HEK293 (cell line): Measurements from ENCODE around the gene NLE1.

Experiments used
- CTCF ChIA-PET: fragments of 350-600 bp; formaldehyde crosslinking; extraction: SDS; loops from one replicate; lab custom pipeline; 2021; ENCODE audit warnings: antibody characterized with exemption; lab: Yijun Ruan, JAX
- POLR2A ChIA-PET: fragments of 300-600 bp; formaldehyde crosslinking; extraction: SDS; loops from one replicate; lab custom pipeline; 2020; ENCODE audit warnings: antibody characterized with exemption, inconsistent platforms; lab: Yijun Ruan, JAX
- H3K27ac ChIP-seq: fragments of 200-500 bp; sonication (Bioruptor generic); 2 replicates; pipeline ENCODE4 v1.5.1; 2014; ENCODE audit warnings: low read depth, low read length, control low read depth, inconsistent platforms; ENCODE audit errors: extremely low read depth
- H3K36me3 ChIP-seq, 2 experiments: fragments of 200-500 bp in 1 of 2; sonication (Bioruptor generic) in 1 of 2; 1 replicate in 1 of 2; 2 replicates in 1 of 2; pipeline ENCODE4 v1.5.1; 2014 to 2017; ENCODE audit warnings: inconsistent platforms in 2 of 2, low read length in 2 of 2; ENCODE audit not compliant: control insufficient read depth in 2 of 2, insufficient read depth in 1 of 2
- H3K4me1 ChIP-seq: fragments of 200-500 bp; sonication (Bioruptor generic); 2 replicates; pipeline ENCODE4 v1.5.1; 2014; ENCODE audit warnings: mild to moderate bottlenecking, low read length, inconsistent platforms; ENCODE audit not compliant: control insufficient read depth, insufficient read depth
- H3K4me3 ChIP-seq: 2 replicates; pipeline ENCODE4 v1.5.1; 2011; ENCODE audit warnings: low read depth, mild to moderate bottlenecking, control low read depth, low read length, moderate library complexity
- H3K9me3 ChIP-seq: fragments of 200-500 bp; sonication (Bioruptor generic); 2 replicates; pipeline ENCODE4 v1.5.1; 2014; ENCODE audit warnings: low read depth, low read length, inconsistent platforms; ENCODE audit not compliant: control insufficient read depth, insufficient read depth
- CTCF ChIP-seq: fragments of 450-650 bp; formaldehyde crosslinking; IDR thresholded peaks from 2 replicates; pipeline ENCODE4 v1.5.1; 2016; ENCODE audit warnings: missing biosample characterization, missing genetic modification characterization
- GLIS1 ChIP-seq: fragments of 450-650 bp; formaldehyde crosslinking; IDR thresholded peaks from 2 replicates; pipeline ENCODE4 v1.5.1; 2016; ENCODE audit warnings: missing biosample characterization, missing genetic modification characterization
- GLIS2 ChIP-seq: fragments of 450-650 bp; formaldehyde crosslinking; IDR thresholded peaks from 2 replicates; pipeline ENCODE4 v1.5.1; 2016; ENCODE audit warnings: missing biosample characterization, missing genetic modification characterization
- KLF7 ChIP-seq: fragments of 450-650 bp; formaldehyde crosslinking; IDR thresholded peaks from 2 replicates; pipeline ENCODE4 v1.5.1; 2016; ENCODE audit warnings: missing biosample characterization, missing genetic modification characterization, borderline replicate concordance
- PBX3 ChIP-seq: sonication (generic); formaldehyde crosslinking; IDR thresholded peaks from 2 replicates; pipeline ENCODE4 v1.8.1; 2022; ENCODE audit warnings: mild to moderate bottlenecking, moderate library complexity, missing genetic modification reagents
- PRDM1 ChIP-seq: fragments of 450-650 bp; formaldehyde crosslinking; IDR thresholded peaks from 2 replicates; pipeline ENCODE4; 2016; ENCODE audit warnings: missing biosample characterization, missing genetic modification characterization
- SP2 ChIP-seq: fragments of 450-650 bp; formaldehyde crosslinking; IDR thresholded peaks from 2 replicates; pipeline ENCODE4 v1.5.1; 2016; ENCODE audit warnings: missing biosample characterization, missing genetic modification characterization
- SP3 ChIP-seq: fragments of 450-650 bp; formaldehyde crosslinking; IDR thresholded peaks from 2 replicates; pipeline ENCODE4 v1.5.1; 2016; ENCODE audit warnings: missing biosample characterization, missing genetic modification characterization
- WT1 ChIP-seq: fragments of 450-650 bp; formaldehyde crosslinking; IDR thresholded peaks from 2 replicates; pipeline ENCODE4 v1.5.1; 2016; ENCODE audit warnings: missing biosample characterization, missing genetic modification characterization
- ZBTB11 ChIP-seq: fragments of 450-650 bp; formaldehyde crosslinking; conservative IDR thresholded peaks from 2 replicates; pipeline ENCODE4 v1.5.1; 2016; ENCODE audit warnings: low read depth, missing biosample characterization, missing genetic modification characterization
- ZBTB6 ChIP-seq: fragments of 450-650 bp; formaldehyde crosslinking; IDR thresholded peaks from 2 replicates; pipeline ENCODE4 v1.5.1; 2017; ENCODE audit warnings: missing biosample characterization, missing genetic modification characterization
- ZBTB8A ChIP-seq: fragments of 450-650 bp; formaldehyde crosslinking; IDR thresholded peaks from 2 replicates; pipeline ENCODE4 v1.5.1; 2016; ENCODE audit warnings: missing biosample characterization, missing genetic modification characterization
- ZNF10 ChIP-seq: fragments of 450-650 bp; formaldehyde crosslinking; IDR thresholded peaks from 2 replicates; pipeline ENCODE4 v1.5.1; 2017; ENCODE audit warnings: missing biosample characterization, missing genetic modification characterization
- ZNF112 ChIP-seq: fragments of 450-650 bp; formaldehyde crosslinking; IDR thresholded peaks from 2 replicates; pipeline ENCODE4 v1.5.0; 2017; ENCODE audit warnings: missing biosample characterization, missing genetic modification characterization
- ZNF148 ChIP-seq: fragments of 450-650 bp; formaldehyde crosslinking; IDR thresholded peaks from 2 replicates; pipeline ENCODE4 v1.5.0; 2017; ENCODE audit warnings: missing biosample characterization, missing genetic modification characterization, borderline replicate concordance
- ZNF184 ChIP-seq: fragments of 450-650 bp; IDR thresholded peaks from 2 replicates; pipeline ENCODE4 v1.5.1; 2018; ENCODE audit warnings: missing biosample characterization, mild to moderate bottlenecking, missing genetic modification characterization
- ZNF24 ChIP-seq: fragments of 450-650 bp; formaldehyde crosslinking; IDR thresholded peaks from 2 replicates; pipeline ENCODE4 v1.5.1; 2016; ENCODE audit warnings: missing biosample characterization, missing genetic modification characterization
- ZNF311 ChIP-seq: fragments of 450-650 bp; formaldehyde crosslinking; IDR thresholded peaks from 2 replicates; pipeline ENCODE4 v1.5.1; 2017; ENCODE audit warnings: missing biosample characterization, missing genetic modification characterization, borderline replicate concordance
- ZNF449 ChIP-seq: fragments of 450-650 bp; formaldehyde crosslinking; IDR thresholded peaks from 2 replicates; pipeline ENCODE4 v1.5.1; 2017; ENCODE audit warnings: missing biosample characterization, mild to moderate bottlenecking, missing genetic modification characterization, moderate library complexity
- ZNF48 ChIP-seq: fragments of 450-650 bp; formaldehyde crosslinking; IDR thresholded peaks from 2 replicates; pipeline ENCODE4 v1.5.1; 2016; ENCODE audit warnings: missing biosample characterization, missing genetic modification characterization
- ZNF488 ChIP-seq: fragments of 450-650 bp; formaldehyde crosslinking; IDR thresholded peaks from 2 replicates; pipeline ENCODE4 v1.5.1; 2016; ENCODE audit warnings: missing biosample characterization, missing genetic modification characterization
- ZNF521 ChIP-seq: fragments of 450-650 bp; formaldehyde crosslinking; IDR thresholded peaks from 2 replicates; pipeline ENCODE4 v1.5.1; 2017; ENCODE audit warnings: missing biosample characterization, mild to moderate bottlenecking, missing genetic modification characterization
- ZNF596 ChIP-seq: fragments of 450-650 bp; IDR thresholded peaks from 2 replicates; pipeline ENCODE4 v1.5.0; 2018; ENCODE audit warnings: missing biosample characterization, mild to moderate bottlenecking, missing genetic modification characterization, moderate library complexity
- ZSCAN30 ChIP-seq: fragments of 450-650 bp; IDR thresholded peaks from 2 replicates; pipeline ENCODE4 v1.5.1; 2018; ENCODE audit warnings: missing biosample characterization, mild to moderate bottlenecking, missing genetic modification characterization, moderate library complexity

NLE1 gene

GRCh38 chr17:35088881-35089585 lies 53.1 kb downstream of the NLE1 start:
- 0 out of 2 replicates have a peak, but pooled peaks cover 3% of the 10 kb centered on the region for H3K4me1 ChIP-seq
- no peaks in the 10 kb centered on the region; a peak in 1 of 3 replicates for H3K36me3 ChIP-seq
- ChIA-PET POLR2A (interaction anchor here (0.9 to 1.6 kb wide), 6 partner anchors 9 to 511 kb away, joined by 3 to 6 read pairs (median 3); partner anchors contain the start of genes PEX12, RAD51D and RFFL), CTCF (interaction anchor here (0.5 to 2.9 kb wide), 32 partner anchors 9 to 669 kb away, joined by 3 to 21 read pairs (median 6); partner anchors contain the start of genes RAD51D and RFFL)
- H3K27ac ChIP-seq, result peak overlapping the region; percentile 81
- peak overlapping the region; percentile 56 for H3K4me3 ChIP-seq
- H3K9me3 ChIP-seq, result no peaks in the 10 kb centered on the region
- TF ChIP-seq ZSCAN30 (tag by site-specific recombination), result peak; percentile 63
- no peak for TF ChIP-seq WT1 (tag by site-specific recombination)
- TF ChIP-seq SP2, result 0 out of 2 replicates have a peak, but pooled peaks have one; percentile 30
- TF ChIP-seq ZBTB8A (tag by site-specific recombination), result peak; percentile 43; the same call in 1 of the 2 replicates
- TF ChIP-seq PRDM1 (tag by site-specific recombination), result 0 out of 2 replicates have a peak, but pooled peaks have one; percentile 19
- TF ChIP-seq ZNF24 (tag by site-specific recombination), result no peak
- no peak for TF ChIP-seq ZBTB11 (tag by site-specific recombination)
- no peak for TF ChIP-seq ZNF148
- no peak for TF ChIP-seq ZNF184 (tag by site-specific recombination)
- TF ChIP-seq SP3 (tag by site-specific recombination), result 0 out of 2 replicates have a peak, but pooled peaks have one; percentile 47
- 0 out of 2 replicates have a peak, but pooled peaks have one; percentile 46 for TF ChIP-seq PBX3 (CRISPR knock-in tag)
- TF ChIP-seq CTCF (tag by site-specific recombination), result peak; percentile 71
- TF ChIP-seq ZNF449, result peak; percentile 48; the same call in 1 of the 2 replicates
- TF ChIP-seq KLF7 (tag by site-specific recombination), result no peak
- 0 out of 2 replicates have a peak, but pooled peaks have one; percentile 10 for TF ChIP-seq ZNF596
- TF ChIP-seq ZBTB6 (tag by site-specific recombination), result peak; percentile 40; the same call in 1 of the 2 replicates
- TF ChIP-seq ZNF112 (tag by site-specific recombination), result no peak
- TF ChIP-seq ZNF521, result no peak
- TF ChIP-seq ZNF48 (tag by site-specific recombination), result no peak
- TF ChIP-seq GLIS2 (tag by site-specific recombination), result peak; percentile 57; the same call in 1 of the 2 replicates
- TF ChIP-seq ZNF10 (tag by site-specific recombination), result peak; percentile 91
- no peak for TF ChIP-seq ZNF311 (tag by site-specific recombination)
- peak; percentile 63 for TF ChIP-seq GLIS1 (tag by site-specific recombination)
- no peak for TF ChIP-seq ZNF488 (tag by site-specific recombination)
